Measurements from ENCODE around the gene IPO7. TPM values are rescaled to one million over a fixed set of nuclear protein-coding genes. Genes with fewer than 3 reads are reported as not detected.

Gene IPO7
- polyA plus RNA-seq, 1 of the 3 experiments (the other 2 are of a cell fraction): 25.4 TPM

DNA sequence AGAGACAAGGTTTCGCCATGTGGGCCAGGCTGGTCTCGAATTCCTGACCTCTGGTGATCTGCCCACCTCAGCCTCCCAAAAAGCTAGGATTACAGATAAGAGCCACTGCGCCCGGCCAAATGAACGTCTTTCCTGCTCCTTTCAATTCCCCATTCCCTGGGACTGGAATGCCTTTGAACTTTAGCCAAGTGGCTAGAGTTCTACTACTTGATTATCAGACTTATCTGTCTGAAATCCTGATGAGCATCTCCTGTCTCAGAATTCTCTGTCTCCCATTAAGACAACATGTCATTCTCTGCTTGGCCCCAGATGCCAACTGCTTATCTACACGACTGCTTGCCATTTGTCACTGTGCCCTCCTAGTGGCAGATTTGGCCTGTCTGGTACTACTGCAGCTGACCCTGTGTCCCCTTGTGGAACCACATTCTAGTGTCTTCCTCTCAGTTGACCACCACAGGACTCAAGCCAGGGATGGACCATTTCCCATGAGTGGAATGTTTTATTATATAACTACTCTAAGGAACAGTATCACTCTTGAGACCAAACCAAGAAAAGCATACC lies 33.1 kb upstream of the IPO7 start:
- 77% methylated on average over 6 of the region's 6 CpGs for WGBS (ENCODE audit: low lambda C conversion rate)
- Histone ChIP-seq H3K27me3 (ENCODE audit: insufficient read depth) (no peaks in the 10 kb centered on the region), H3F3A (replicated peaks; ENCODE audit: insufficient read depth) (no peaks in the 10 kb centered on the region), H3K4me2 (no peak overlapping the region), H4K20me1 (ENCODE audit: insufficient read depth) (no peaks in the 10 kb centered on the region), H3K27ac (ENCODE audit: low read depth in 2 of 2, low read length in 1 of 2) (no peak overlapping the region), H3K79me2 (ENCODE audit: insufficient read depth) (no peaks in the 10 kb centered on the region), H2AFZ (ENCODE audit: low read depth) (no peak overlapping the region), H3K9ac (no peak overlapping the region), H3K9me3 (no peaks in the 10 kb centered on the region), H3K9me2 (no peaks in the 10 kb centered on the region), H3K36me3 (replicated peaks in 1 of 2; ENCODE audit: control insufficient read depth in 1 of 2, insufficient read depth in 2 of 2, low read length in 1 of 2) (no peaks in the 10 kb centered on the region), H3K4me1 (ENCODE audit: control insufficient read depth in 1 of 2, insufficient read depth in 2 of 2, low read depth in 1 of 2, low read length in 1 of 2) (no peaks in the 10 kb centered on the region; a peak in 1 of 4 replicates), H3K4me3 (ENCODE audit: low read depth in 2 of 2, low read length in 1 of 2) (no peak overlapping the region)
- CTCF ChIA-PET: no interaction called here
- DNase-seq: peak; percentile 19
- TF ChIP-seq GABPA (IDR thresholded peaks at IDR 0.05; ENCODE audit: low read depth) (no peak), EP300 (IDR thresholded peaks at IDR 0.05; ENCODE audit: borderline replicate concordance in 1 of 2, low read depth in 1 of 2, low read length in 1 of 2) (no peak), RAD21 (IDR thresholded peaks at IDR 0.05; ENCODE audit: low read length) (no peak; the same call in 1 of the 2 replicates), FOSL2 (IDR thresholded peaks at IDR 0.05; ENCODE audit: borderline replicate concordance, low read depth) (no peak), NFIC (IDR thresholded peaks at IDR 0.05; ENCODE audit: borderline replicate concordance) (no peak), RFX5 (IDR thresholded peaks at IDR 0.05; ENCODE audit: low read length) (no peak), YY1 (IDR thresholded peaks at IDR 0.05; ENCODE audit: low read depth) (no peak), ELF1 (IDR thresholded peaks at IDR 0.05) (no peak), TCF12 (IDR thresholded peaks at IDR 0.05) (no peak), FOXJ3 (CRISPR knock-in tag; IDR thresholded peaks at IDR 0.05) (no peak), SMC3 (IDR thresholded peaks at IDR 0.05; ENCODE audit: low read depth, low read length) (no peak), TAF1 (IDR thresholded peaks at IDR 0.05; ENCODE audit: borderline replicate concordance, low read depth, low read length) (no peak), IRF3 (IDR thresholded peaks at IDR 0.05; ENCODE audit: low read depth, low read length) (no peak), MXI1 (IDR thresholded peaks at IDR 0.05; ENCODE audit: low read depth, low read length) (no peak), MEF2A (IDR thresholded peaks at IDR 0.05; ENCODE audit: borderline replicate concordance, low read depth) (no peak), FOXM1 (IDR thresholded peaks at IDR 0.05; ENCODE audit: low read depth) (no peak), TEAD4 (IDR thresholded peaks at IDR 0.05; ENCODE audit: borderline replicate concordance, insufficient read depth) (no peak), CHD2 (IDR thresholded peaks at IDR 0.05; ENCODE audit: low read length, partially characterized antibody) (no peak)
- TF ChIP-seq, protein P1, sequence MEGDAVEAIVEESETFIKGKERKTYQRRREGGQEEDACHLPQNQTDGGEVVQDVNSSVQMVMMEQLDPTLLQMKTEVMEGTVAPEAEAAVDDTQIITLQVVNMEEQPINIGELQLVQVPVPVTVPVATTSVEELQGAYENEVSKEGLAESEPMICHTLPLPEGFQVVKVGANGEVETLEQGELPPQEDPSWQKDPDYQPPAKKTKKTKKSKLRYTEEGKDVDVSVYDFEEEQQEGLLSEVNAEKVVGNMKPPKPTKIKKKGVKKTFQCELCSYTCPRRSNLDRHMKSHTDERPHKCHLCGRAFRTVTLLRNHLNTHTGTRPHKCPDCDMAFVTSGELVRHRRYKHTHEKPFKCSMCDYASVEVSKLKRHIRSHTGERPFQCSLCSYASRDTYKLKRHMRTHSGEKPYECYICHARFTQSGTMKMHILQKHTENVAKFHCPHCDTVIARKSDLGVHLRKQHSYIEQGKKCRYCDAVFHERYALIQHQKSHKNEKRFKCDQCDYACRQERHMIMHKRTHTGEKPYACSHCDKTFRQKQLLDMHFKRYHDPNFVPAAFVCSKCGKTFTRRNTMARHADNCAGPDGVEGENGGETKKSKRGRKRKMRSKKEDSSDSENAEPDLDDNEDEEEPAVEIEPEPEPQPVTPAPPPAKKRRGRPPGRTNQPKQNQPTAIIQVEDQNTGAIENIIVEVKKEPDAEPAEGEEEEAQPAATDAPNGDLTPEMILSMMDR (IDR thresholded peaks at IDR 0.05): no peak
- TF ChIP-seq, protein P2, sequence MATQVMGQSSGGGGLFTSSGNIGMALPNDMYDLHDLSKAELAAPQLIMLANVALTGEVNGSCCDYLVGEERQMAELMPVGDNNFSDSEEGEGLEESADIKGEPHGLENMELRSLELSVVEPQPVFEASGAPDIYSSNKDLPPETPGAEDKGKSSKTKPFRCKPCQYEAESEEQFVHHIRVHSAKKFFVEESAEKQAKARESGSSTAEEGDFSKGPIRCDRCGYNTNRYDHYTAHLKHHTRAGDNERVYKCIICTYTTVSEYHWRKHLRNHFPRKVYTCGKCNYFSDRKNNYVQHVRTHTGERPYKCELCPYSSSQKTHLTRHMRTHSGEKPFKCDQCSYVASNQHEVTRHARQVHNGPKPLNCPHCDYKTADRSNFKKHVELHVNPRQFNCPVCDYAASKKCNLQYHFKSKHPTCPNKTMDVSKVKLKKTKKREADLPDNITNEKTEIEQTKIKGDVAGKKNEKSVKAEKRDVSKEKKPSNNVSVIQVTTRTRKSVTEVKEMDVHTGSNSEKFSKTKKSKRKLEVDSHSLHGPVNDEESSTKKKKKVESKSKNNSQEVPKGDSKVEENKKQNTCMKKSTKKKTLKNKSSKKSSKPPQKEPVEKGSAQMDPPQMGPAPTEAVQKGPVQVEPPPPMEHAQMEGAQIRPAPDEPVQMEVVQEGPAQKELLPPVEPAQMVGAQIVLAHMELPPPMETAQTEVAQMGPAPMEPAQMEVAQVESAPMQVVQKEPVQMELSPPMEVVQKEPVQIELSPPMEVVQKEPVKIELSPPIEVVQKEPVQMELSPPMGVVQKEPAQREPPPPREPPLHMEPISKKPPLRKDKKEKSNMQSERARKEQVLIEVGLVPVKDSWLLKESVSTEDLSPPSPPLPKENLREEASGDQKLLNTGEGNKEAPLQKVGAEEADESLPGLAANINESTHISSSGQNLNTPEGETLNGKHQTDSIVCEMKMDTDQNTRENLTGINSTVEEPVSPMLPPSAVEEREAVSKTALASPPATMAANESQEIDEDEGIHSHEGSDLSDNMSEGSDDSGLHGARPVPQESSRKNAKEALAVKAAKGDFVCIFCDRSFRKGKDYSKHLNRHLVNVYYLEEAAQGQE (IDR thresholded peaks at IDR 0.05; ENCODE audit: low read depth, low read length): no peak
- POLR2A ChIA-PET: no interaction called here

Data from SK-N-SH (cell line).